IPS-18c (cell line): ENCODE measurements around the gene IL15RA.
"Not testable (repeated sequence)": the region's sequence is repeated elsewhere in the genome, so short reads cannot be mapped to it uniquely, and the experiment has no call there.

ENCODE experiments used
- H3K4me3 ChIP-seq: 2 replicates; pipeline ENCODE4 v1.7.0; 2013; ENCODE audit warnings: low read depth, mild to moderate bottlenecking, low read length, moderate library complexity; ENCODE audit not compliant: insufficient read depth
- H3K9me3 ChIP-seq: one replicate; pipeline ENCODE4 v1.6.1; 2013; ENCODE audit warnings: mild to moderate bottlenecking, low read length, moderate library complexity; ENCODE audit not compliant: control insufficient read depth, insufficient read depth

The IL15RA gene

DNA sequence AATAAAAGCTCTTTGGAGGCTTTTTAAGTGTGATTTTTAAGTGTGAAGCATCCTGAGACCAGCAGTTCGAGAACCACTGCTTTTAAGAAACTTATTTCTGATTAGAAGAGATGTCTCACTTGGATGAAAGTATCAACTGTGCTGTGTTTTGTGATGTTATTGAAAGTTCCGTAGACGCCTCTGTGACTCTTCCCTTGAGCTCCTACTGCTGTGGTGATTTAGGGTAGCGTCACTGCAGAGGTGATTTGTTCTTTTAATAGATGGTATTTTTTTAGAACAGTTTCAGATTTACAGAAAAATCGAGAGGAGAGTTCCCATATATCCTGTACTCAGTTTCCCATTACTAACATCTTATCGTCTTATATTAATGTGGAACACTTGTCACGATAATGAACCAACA lies 57.8 kb downstream of the IL15RA start:
- Histone ChIP-seq H3K9me3 (no peaks in the 10 kb centered on the region), H3K4me3 (no peak overlapping the region)

DNA sequence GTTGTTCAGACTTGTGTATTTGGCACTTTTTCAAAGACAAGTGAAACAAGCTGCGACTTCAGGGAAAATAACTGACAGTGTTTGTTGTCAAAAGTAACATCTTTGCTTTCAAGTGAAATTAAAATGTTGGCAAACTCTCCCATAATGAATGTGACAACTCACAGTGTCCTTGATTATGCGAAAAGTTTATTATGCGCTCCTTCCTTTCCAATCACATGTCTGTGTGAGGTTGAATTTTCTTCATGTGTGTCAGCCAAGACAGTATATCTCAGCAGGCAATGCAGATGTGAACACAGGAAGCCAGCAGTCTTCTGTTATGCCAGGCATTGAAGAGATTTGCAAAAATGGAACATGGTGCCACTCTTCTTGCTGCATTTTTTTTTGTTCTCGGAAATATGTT lies 58.6 kb downstream of the IL15RA start:
- no peaks in the 10 kb centered on the region for H3K9me3 ChIP-seq

DNA sequence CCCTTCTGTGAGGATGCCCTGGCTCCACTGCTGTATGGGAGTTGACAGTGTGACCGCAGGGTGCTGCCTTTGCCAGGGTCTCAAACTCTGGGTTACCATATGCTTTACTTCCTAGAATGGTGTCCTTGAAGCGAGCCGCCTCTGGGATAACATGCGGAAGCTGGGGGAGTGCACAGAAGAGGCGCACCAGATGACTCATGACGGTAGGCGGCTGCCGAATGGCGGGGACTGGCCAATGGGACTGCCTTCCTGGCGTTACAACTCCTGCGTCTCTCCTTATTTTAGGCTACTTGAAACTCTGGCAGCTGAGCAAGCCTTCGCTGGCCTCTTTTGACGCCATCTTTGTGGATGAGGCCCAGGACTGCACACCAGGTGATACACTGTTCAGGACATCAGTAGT lies 60.0 kb downstream of the IL15RA start:
- Histone ChIP-seq H3K4me3 (no peak overlapping the region), H3K9me3 (no peaks in the 10 kb centered on the region)

More for the DNA sequence above, 58.6 kb downstream of the IL15RA start:
- no peak overlapping the region for H3K4me3 ChIP-seq

DNA sequence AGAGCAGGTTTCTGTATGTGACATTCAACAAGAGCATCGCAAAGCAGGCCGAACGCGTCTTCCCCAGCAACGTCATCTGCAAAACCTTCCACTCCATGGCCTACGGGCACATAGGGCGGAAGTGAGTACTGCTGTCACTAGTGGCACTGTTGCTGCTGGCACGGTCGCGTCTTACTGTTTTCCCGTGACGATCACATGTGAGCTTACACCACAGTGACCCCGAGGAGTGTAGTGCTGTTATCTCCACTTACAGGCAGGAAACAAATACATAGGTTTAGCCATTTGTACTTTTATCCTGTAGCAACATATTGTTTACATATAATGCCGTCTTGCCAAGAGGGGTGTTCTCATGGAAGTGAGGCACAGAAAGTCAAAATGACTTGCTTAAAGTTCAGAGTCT lies 61.9 kb downstream of the IL15RA start:
- H3K9me3 ChIP-seq: no peaks in the 10 kb centered on the region
- H3K4me3 ChIP-seq: no peak overlapping the region

DNA sequence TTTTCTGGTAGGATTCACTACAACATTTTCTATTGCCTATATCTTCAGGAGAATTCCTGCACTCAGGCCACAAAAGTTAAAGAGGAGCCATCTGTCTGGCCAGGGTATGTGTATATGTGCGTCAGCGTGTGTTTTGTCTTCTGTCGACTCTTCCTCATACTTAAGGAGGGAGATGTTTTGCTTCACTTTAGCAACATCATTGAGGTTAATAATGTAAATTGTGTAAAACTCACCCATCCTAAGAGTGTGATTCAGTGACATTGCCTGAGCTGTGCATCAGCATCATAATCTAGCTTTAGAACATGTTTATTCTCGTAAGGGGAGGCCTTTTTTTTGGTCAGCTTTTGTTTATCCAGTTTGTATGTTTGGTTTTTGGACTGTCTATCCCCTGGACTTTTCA lies 63.6 kb downstream of the IL15RA start:
- Histone ChIP-seq H3K4me3 (no peak overlapping the region), H3K9me3 (no peaks in the 10 kb centered on the region)

DNA sequence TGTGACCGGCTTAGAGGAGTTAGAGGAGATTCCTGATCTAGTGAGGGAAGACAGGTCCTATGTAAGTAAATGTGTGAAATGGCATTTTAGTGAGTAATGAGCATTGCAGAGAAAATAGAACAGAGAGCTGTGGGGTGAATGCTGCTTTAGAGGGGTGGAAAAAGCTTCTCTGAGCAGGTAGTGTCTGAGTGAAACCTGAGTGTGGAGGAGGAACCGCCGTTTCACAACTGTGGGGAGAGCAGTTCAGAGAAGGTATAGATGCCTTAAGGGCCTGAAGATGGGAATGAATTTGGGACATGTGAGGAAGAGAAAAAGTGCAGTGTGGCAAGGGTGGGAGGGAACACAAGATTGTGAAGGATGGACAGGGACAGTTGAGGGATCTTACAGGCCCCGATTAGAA lies 65.7 kb downstream of the IL15RA start:
- H3K9me3 ChIP-seq: no peaks in the 10 kb centered on the region
- H3K4me3 ChIP-seq: no peak overlapping the region

DNA sequence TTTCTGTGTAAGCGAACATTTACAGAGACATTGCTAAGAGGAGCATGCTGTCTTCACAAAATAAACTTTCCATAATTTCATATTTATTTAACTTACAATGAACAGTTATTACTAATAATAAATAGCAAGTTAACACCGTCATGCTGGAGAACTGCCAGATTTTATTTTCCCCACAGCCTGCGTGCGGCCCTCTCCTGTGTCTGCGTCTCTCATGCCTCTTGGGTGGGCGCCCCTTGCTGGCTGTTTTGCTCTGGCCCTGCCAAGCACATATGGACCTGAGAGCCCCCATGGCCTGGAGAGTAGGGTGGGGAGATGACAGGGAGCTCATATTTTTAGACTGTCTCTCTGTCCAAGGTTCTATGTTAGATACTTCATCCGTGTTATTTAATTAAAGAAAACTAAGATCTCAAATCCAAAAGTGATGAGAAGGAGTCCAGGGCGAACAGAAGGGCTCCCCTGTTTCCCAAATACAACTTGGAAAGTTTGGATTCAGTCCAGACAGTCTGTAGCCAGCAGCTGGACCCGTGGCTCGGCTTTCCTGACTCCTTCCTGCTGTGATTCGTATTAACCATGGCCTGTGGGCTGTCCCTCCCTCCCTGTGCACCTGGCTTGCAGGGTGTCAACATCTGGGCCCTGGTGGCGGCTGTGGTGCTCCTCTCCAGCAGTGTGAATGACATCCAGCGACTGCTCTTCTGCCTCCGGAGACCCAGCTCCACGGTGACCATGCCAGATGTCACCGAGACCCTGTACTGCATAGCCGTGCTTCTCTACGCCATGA lies 66.8 kb downstream of the IL15RA start:
- H3K9me3 ChIP-seq: no peaks in the 10 kb centered on the region
- no peak overlapping the region for H3K4me3 ChIP-seq

DNA sequence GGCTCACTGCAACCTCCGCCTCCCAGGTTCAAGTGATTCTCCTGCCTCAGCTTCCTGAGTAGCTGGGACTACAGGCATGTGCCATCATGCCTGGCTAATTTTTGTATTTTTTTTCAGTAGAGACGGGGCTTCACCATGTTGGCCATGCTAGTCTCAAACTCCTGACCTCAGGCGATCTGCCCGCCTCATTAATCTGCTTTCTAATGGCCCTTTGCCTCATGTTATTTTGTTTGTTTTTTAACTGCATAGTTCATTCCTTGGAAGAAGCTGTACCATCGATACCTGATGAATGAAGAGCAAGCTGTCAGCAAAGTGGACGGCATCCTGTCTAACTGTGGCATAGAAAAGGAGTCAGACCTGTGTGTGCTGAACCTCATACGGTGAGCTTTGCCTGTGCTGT lies 68.7 kb downstream of the IL15RA start:
- not testable (repeated sequence) for H3K9me3 ChIP-seq, H3K4me3 ChIP-seq

DNA sequence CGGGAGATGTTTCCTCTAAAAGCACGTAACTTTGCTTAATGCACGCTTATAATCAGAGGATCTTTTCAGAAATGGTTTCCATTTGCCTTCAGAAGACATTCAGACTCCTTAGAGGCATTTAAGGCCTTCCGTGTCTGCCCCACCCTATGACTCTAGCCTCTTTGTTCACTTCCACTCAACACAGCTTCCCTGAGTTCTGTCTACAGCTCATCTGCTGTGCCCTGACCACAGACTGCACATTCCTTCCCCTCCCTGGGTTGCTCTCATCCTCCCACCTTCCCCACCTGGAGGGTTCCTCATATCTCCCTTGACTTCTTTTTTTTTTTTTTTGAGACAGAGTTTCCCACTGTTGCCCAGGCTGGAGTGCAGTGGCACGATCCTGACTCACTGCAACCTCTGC lies 70.7 kb downstream of the IL15RA start:
- H3K9me3 ChIP-seq: no peaks in the 10 kb centered on the region
- H3K4me3 ChIP-seq: no peak overlapping the region

DNA sequence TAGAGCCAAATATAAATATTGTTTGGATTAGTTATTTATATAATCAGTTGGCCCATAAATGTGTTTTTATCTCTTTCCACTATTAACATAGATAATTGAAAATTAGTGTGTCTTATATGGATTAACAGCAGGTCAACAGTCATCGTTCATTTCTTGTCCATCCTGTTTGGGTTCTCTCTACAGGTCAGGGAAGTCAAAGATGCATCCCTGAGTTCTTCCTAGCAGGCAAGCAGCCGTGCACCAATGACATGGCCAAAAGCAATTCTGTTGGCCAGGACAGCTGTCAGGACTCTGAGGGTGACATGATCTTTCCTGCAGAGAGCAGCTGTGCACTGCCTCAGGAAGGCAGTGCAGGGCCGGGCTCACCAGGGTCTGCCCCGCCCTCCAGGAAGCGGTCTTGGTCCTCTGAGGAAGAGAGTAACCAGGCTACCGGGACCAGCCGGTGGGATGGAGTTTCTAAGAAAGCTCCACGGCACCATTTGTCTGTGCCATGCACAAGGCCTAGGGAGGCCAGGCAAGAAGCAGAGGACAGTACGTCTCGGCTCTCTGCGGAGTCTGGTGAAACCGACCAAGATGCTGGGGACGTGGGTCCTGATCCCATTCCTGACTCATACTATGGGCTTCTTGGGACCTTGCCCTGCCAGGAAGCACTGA lies 71.4 kb downstream of the IL15RA start:
- no peaks in the 10 kb centered on the region for H3K9me3 ChIP-seq
- no peak overlapping the region for H3K4me3 ChIP-seq

DNA sequence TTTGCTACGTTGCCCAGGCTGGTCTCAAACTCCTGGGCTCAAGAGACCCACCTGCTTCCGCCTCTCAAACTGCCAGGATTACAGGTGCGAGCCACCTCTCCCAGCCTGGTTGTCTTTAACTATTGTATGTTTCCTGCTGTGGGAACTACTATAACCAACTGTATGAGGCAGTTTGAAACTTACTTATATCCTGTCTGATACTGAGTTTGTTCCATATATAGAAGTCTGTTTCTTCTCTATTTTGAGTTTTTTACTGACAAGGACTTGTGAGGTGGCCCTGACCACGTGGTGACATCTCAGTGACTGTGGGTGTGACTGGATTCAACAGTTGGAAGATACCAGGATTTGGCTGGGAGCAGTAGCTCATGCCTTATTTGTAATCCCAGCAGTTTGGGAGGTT lies 73.1 kb downstream of the IL15RA start:
- Histone ChIP-seq H3K4me3 (no peak overlapping the region), H3K9me3 (no peaks in the 10 kb centered on the region)

DNA sequence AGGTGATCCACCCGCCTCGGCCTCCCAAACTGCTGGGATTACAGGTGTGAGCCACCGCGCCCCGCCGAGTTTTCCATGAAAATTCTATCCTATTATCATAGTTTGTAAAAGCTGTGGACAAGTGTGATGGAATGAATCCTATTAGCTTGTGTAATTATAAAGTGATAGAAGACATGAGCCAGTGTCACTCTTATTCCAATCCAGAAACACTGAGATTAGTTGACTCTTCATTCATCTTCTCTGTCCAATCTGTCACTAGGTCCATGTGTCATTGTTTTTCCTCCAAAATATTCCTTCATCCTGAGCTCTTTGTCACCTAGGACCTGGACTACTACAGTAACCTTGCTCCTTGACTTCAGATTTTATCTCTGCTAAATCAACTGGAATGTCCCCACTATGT lies 73.8 kb downstream of the IL15RA start:
- no peaks in the 10 kb centered on the region for H3K9me3 ChIP-seq
- H3K4me3 ChIP-seq: no peak overlapping the region

DNA sequence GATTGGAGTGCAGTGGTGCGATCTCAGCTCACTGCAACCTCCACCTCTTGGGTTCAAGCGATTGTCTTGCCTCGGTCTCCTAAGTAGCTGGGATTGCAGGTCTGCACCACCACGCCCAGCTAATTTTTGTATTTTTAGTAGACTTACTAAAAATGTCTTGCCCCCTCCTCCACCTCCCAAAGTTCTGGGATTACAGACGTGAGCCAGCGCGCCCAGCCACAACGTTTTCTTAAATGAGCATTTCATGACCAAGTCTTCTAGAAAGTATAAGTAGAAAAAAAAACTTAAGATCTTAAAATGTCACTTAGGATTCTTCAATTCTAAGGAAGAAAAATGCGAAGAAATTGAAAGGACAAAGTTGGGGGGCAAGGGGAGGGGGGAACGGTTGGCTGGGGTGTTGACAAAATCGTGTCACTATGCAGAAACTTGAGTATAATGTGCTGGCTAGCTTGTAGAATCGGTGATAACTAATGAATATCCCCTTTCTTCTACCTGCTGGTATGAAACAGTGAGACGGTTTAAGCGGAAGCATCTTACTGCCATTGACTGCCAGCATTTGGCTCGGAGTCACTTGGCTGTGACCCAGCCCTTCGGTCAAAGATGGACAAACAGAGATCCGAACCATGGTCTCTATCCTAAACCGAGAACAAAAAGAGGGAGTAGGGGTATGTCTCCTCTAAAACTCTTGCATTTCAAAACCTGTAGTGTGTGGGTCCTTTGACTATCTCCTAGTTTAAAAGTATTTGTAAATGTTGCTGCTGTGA lies 74.7 kb downstream of the IL15RA start:
- Histone ChIP-seq H3K9me3 (no peaks in the 10 kb centered on the region), H3K4me3 (no peak overlapping the region)
